HCT116 (cell line): Measurements from ENCODE around the gene NKIRAS2. TPM values are rescaled to one million over a fixed set of nuclear protein-coding genes. Genes with fewer than 3 reads are reported as not detected.

Experiments used
- ATAC-seq: fragments of 200-7000 bp; cut with Tn5 transposase; 2 replicates; pipeline ENCODE4 v1.9.1; 2020; ENCODE audit warnings: mild to moderate bottlenecking, moderate library complexity
- BruUV-seq: library from RNA; stranded (reverse); fragments of 400-500 nt; replicated peaks from 2 replicates; lab custom pipeline; 2021; lab: Mats Ljungman, UMichigan
- CTCF ChIA-PET: fragments of 300-600 bp; sonication (Branson Sonifier 250); formaldehyde crosslinking; loops from one replicate; lab custom pipeline; 2021; ENCODE audit warnings: antibody characterized with exemption; lab: Charles Lee
- POLR2A ChIA-PET: fragments of 300-600, 350-600 bp; sonication (Branson Sonifier 250); formaldehyde crosslinking; loops from one replicate; lab custom pipeline; 2021; ENCODE audit warnings: antibody characterized with exemption; lab: Charles Lee
- RAD21 ChIA-PET, 2 experiments: fragments of 300-600 bp; sonication (Branson Sonifier 250); formaldehyde crosslinking; loops; one replicate each; lab custom pipeline; 2023; ENCODE audit warnings: low total read pairs in 2 of 2; ENCODE audit not compliant: uncharacterized antibody in 2 of 2, unreplicated experiment in 2 of 2, low non-redundant PET in 1 of 2; lab: Charles Lee
- DNase-seq: peaks from one replicate; pipeline ENCODE4 v3.0.0-alpha.2; 2010; ENCODE audit warnings: low read depth, low spot score
- H2AFZ ChIP-seq: fragments of 200-600 bp; shearing (Covaris generic), sonication (generic); 2 replicates; pipeline ENCODE4 v1.6.1; 2017; ENCODE audit warnings: low read depth, mixed run types, mixed read lengths, antibody characterized with exemption, low read length; ENCODE audit not compliant: poor library complexity, severe bottlenecking
- H3K27ac ChIP-seq: 2 replicates; pipeline ENCODE4 v1.5.1; 2012; ENCODE audit warnings: low read depth, low read length
- H3K27me3 ChIP-seq: fragments of 200-600 bp; sonication (generic); 2 replicates; pipeline ENCODE4 v1.6.1; 2016; ENCODE audit warnings: mixed run types, low read length, mixed read lengths; ENCODE audit not compliant: insufficient read depth
- H3K36me3 ChIP-seq, 2 experiments: fragments of 200-500 bp in 1 of 2; fragments of 200-600 bp in 1 of 2; sonication (Bioruptor generic) in 1 of 2; sonication (generic) in 1 of 2; 2 replicates each; pipeline versions ENCODE4 v1.5.1 to v1.6.1; 2014 to 2016; ENCODE audit warnings: low read length in 2 of 2, inconsistent platforms in 1 of 2, mixed read lengths in 1 of 2, mixed run types in 1 of 2; ENCODE audit not compliant: insufficient read depth in 2 of 2, control insufficient read depth in 1 of 2
- H3K4me1 ChIP-seq, 2 experiments: fragments of 200-600 bp in 1 of 2; sonication (generic) in 1 of 2; 2 replicates each; pipeline versions ENCODE4 v1.5.1 to v1.6.1; 2012 to 2017; ENCODE audit warnings: low read length in 2 of 2, inconsistent platforms in 1 of 2, mild to moderate bottlenecking in 1 of 2, mixed read lengths in 1 of 2, mixed run types in 1 of 2, moderate library complexity in 1 of 2; ENCODE audit not compliant: insufficient read depth in 2 of 2, control insufficient read depth in 1 of 2
- H3K4me2 ChIP-seq: fragments of 200-600 bp; sonication (generic); 2 replicates; pipeline ENCODE4 v1.6.1; 2017; ENCODE audit warnings: mixed run types, low read length, mixed read lengths
- H3K4me3 ChIP-seq, 2 experiments: fragments of 200-600 bp in 1 of 2; sonication (generic) in 1 of 2; replicated peaks in 1 of 2; 2 replicates each; pipeline ENCODE4 v1.5.1; 2011 to 2016; ENCODE audit warnings: low read length in 2 of 2, control low read depth in 1 of 2, low read depth in 1 of 2, mild to moderate bottlenecking in 1 of 2, mixed read lengths in 1 of 2, mixed run types in 1 of 2
- H3K79me2 ChIP-seq: fragments of 200-600 bp; sonication (generic); 2 replicates; pipeline ENCODE4 v1.6.1; 2017; ENCODE audit warnings: mild to moderate bottlenecking, mixed run types, low read length, moderate library complexity, mixed read lengths; ENCODE audit not compliant: insufficient read depth
- H3K9ac ChIP-seq: fragments of 200-600 bp; sonication (generic); 2 replicates; pipeline ENCODE4 v1.6.1; 2016; ENCODE audit warnings: low read length, mixed read lengths
- H3K9me2 ChIP-seq: fragments of 200-600 bp; sonication (generic), shearing (Covaris generic); 2 replicates; pipeline ENCODE4 v1.6.1; 2017; ENCODE audit warnings: mixed run types, mild to moderate bottlenecking, moderate library complexity; ENCODE audit not compliant: insufficient read depth
- H3K9me3 ChIP-seq, 2 experiments: fragments of 200-500 bp in 1 of 2; fragments of 200-600 bp in 1 of 2; sonication (Bioruptor generic) in 1 of 2; sonication (generic) in 1 of 2; 2 replicates each; pipeline ENCODE4 v1.6.1; 2014 to 2017; ENCODE audit warnings: low read length in 2 of 2, mixed read lengths in 2 of 2, inconsistent platforms in 1 of 2, low read depth in 1 of 2, mild to moderate bottlenecking in 1 of 2, mixed run types in 1 of 2, moderate library complexity in 1 of 2; ENCODE audit not compliant: control insufficient read depth in 1 of 2, insufficient read depth in 1 of 2
- H4K20me1 ChIP-seq: fragments of 200-600 bp; sonication (generic), shearing (Covaris generic); 2 replicates; pipeline ENCODE4 v1.6.1; 2017; ENCODE audit warnings: mixed run types, mild to moderate bottlenecking, moderate library complexity; ENCODE audit not compliant: insufficient read depth
- ATF3 ChIP-seq: IDR thresholded peaks from 2 replicates; pipeline ENCODE4 v1.6.1; 2012
- CBX3 ChIP-seq: IDR thresholded peaks from 2 replicates; pipeline ENCODE4 v1.6.1; 2012; ENCODE audit warnings: low read depth
- CEBPB ChIP-seq: IDR thresholded peaks from 2 replicates; pipeline ENCODE4 v1.6.1; 2012; ENCODE audit warnings: low read depth
- CTCF ChIP-seq, 3 experiments: fragments of 200-600 bp in 1 of 3; sonication (generic) in 1 of 3; IDR thresholded peaks in 2 of 3; conservative IDR thresholded peaks in 1 of 3; 2 replicates each; pipeline ENCODE4 v1.5.1; 2012 to 2017; ENCODE audit warnings: low read depth in 2 of 3, low read length in 2 of 3, antibody characterized with exemption in 1 of 3, borderline replicate concordance in 1 of 3, control low read depth in 1 of 3, mild to moderate bottlenecking in 1 of 3, mixed read lengths in 1 of 3, mixed run types in 1 of 3, moderate library complexity in 1 of 3; ENCODE audit not compliant: insufficient read depth in 1 of 3
- EGR1 ChIP-seq: IDR thresholded peaks from 2 replicates; pipeline ENCODE4 v1.6.1; 2012; ENCODE audit warnings: low read depth
- ELF1 ChIP-seq: IDR thresholded peaks from 2 replicates; pipeline ENCODE4 v1.6.1; 2012; ENCODE audit warnings: low read depth, borderline replicate concordance
- EZH2 ChIP-seq: fragments of 200-600 bp; sonication (generic); IDR thresholded peaks from 2 replicates; pipeline ENCODE4 v1.6.1; 2017; ENCODE audit warnings: antibody characterized with exemption, mixed run types
- EZH2phosphoT487 ChIP-seq: fragments of 200-600 bp; IDR thresholded peaks from 2 replicates; pipeline ENCODE4 v1.6.1; 2018; ENCODE audit warnings: antibody characterized with exemption, borderline replicate concordance
- FOSL1 ChIP-seq: IDR thresholded peaks from 2 replicates; pipeline ENCODE4 v1.6.1; 2012; ENCODE audit warnings: low read depth
- JUND ChIP-seq: IDR thresholded peaks from 2 replicates; pipeline ENCODE4 v1.6.1; 2012
- MAX ChIP-seq: IDR thresholded peaks from 2 replicates; pipeline ENCODE4 v1.6.1; 2012
- POLR2A ChIP-seq: IDR thresholded peaks from 2 replicates; pipeline ENCODE4 v1.7.0; 2011; ENCODE audit warnings: borderline replicate concordance; ENCODE audit not compliant: insufficient read depth, insufficient read length; ENCODE audit errors: extremely low read depth
- POLR2AphosphoS5 ChIP-seq: IDR thresholded peaks from 2 replicates; pipeline ENCODE4 v1.6.1; 2011; ENCODE audit warnings: mild to moderate bottlenecking, low read depth, low read length, moderate library complexity
- RAD21 ChIP-seq: IDR thresholded peaks from 2 replicates; pipeline ENCODE4 v1.6.1; 2012; ENCODE audit warnings: low read depth, mild to moderate bottlenecking
- REST ChIP-seq: IDR thresholded peaks from 2 replicates; pipeline ENCODE4 v1.6.1; 2012; ENCODE audit warnings: low read depth
- SIN3A ChIP-seq: IDR thresholded peaks from 2 replicates; pipeline ENCODE4 v1.6.1; 2012; ENCODE audit warnings: low read depth
- SP1 ChIP-seq: IDR thresholded peaks from 2 replicates; pipeline ENCODE4 v1.6.1; 2012; ENCODE audit warnings: low read depth
- SRF ChIP-seq: IDR thresholded peaks from 2 replicates; pipeline ENCODE4 v1.6.1; 2012; ENCODE audit warnings: low read depth
- ZFX ChIP-seq: fragments of 450-650 bp; IDR thresholded peaks from 2 replicates; pipeline ENCODE4 v1.6.1; 2017
- ZNF274 ChIP-seq: fragments of 200-500 bp; sonication (Bioruptor generic); IDR thresholded peaks from 2 replicates; pipeline ENCODE4 v1.6.1; 2014; ENCODE audit warnings: mild to moderate bottlenecking, low read depth, low read length, inconsistent platforms
- intact Hi-C: fragments of 100-400 bp; cut with micrococcal nuclease; formaldehyde crosslinking; loops from 2 replicates; pipeline ENCODE4 v1.10.0; 2022
- total RNA-seq: library from RNA; stranded (reverse); gene quantifications from one replicate; pipeline ENCODE4 v1.2.1, GENCODE V29; 2021; ENCODE audit not compliant: unreplicated experiment

The NKIRAS2 gene
- total RNA-seq, 1 experiment from 2014 or later: 26.4 TPM

GRCh38 chr17:42028791-42029127, 8.9 kb downstream of the NKIRAS2 start:
- CTCF ChIA-PET: interaction anchor here (0.9 to 1.5 kb wide), 6 partner anchors 10 to 194 kb away, joined by 3 to 16 read pairs (median 4); partner anchors contain the start of genes DNAJC7 and NKIRAS2
- no peaks in the 10 kb centered on the region for H3K9me2 ChIP-seq
- no peaks in the 10 kb centered on the region for H3K27me3 ChIP-seq
- no peak overlapping the region for H3K9ac ChIP-seq
- no peak for TF ChIP-seq EZH2
- TF ChIP-seq ZNF274: no peak
- TF ChIP-seq SRF: no peak
- TF ChIP-seq CTCF (IDR thresholded peaks at IDR 0.05 in 2 of 3, conservative IDR thresholded peaks at IDR 0.05 in 1 of 3; ENCODE audit: borderline replicate concordance in 1 of 3, insufficient read depth in 1 of 3, low read depth in 2 of 3, low read length in 2 of 3): no peak; a peak in 1 of 6 replicates
- TF ChIP-seq SP1: no peak
- TF ChIP-seq REST: no peak
- no peak for TF ChIP-seq MAX
- no peak for TF ChIP-seq JUND
- no peak for TF ChIP-seq ELF1
- TF ChIP-seq RAD21: no peak
- no peak for TF ChIP-seq SIN3A
- no peak for TF ChIP-seq POLR2AphosphoS5
- no peak for TF ChIP-seq ZFX
- TF ChIP-seq ATF3: no peak
- TF ChIP-seq FOSL1: no peak
- TF ChIP-seq POLR2A: no peak
- no peak for TF ChIP-seq EGR1
- no peak for TF ChIP-seq CBX3
- TF ChIP-seq EZH2phosphoT487: no peak
- TF ChIP-seq CEBPB: no peak
- peaks cover 3 to 5% of the 10 kb centered on the region in 2 experiments; a peak in 1 of 4 replicates for H3K36me3 ChIP-seq
- no peaks in the 10 kb centered on the region for H3K79me2 ChIP-seq
- no TSS peak for BruUV-seq
- H3K27ac ChIP-seq: no peak overlapping the region
- POLR2A ChIA-PET: interaction anchor here (0.8 to 1.5 kb wide), 3 partner anchors 9 to 11 kb away, joined by 3 to 6 read pairs (median 3); partner anchors contain the start of genes DNAJC7 and NKIRAS2
- H3K4me1 ChIP-seq: peaks cover 15 to 28% of the 10 kb centered on the region in 2 experiments
- H3K9me3 ChIP-seq: no peaks in the 10 kb centered on the region
- intact Hi-C loops: loop anchor here (10.0 kb wide), 1 partner anchor 496 kb away; no protein-coding TSS in a partner anchor
- no peak overlapping the region for H3K4me3 ChIP-seq
- ATAC-seq: no peak
- DNase-seq: no peak
- H4K20me1 ChIP-seq: no peaks in the 10 kb centered on the region
- no peak overlapping the region for H2AFZ ChIP-seq
- no peak overlapping the region for H3K4me2 ChIP-seq
- RAD21 ChIA-PET: interaction anchor here in 1 of 2 experiments (0.5 kb wide), 1 partner anchor 119 kb away, joined by 3 read pairs; no protein-coding TSS in a partner anchor
